ENCODE results near the gene RMRP.
A peak's percentile ranks its signal among the peaks of the same experiment; 100 is the strongest.

Gene RMRP

DNA sequence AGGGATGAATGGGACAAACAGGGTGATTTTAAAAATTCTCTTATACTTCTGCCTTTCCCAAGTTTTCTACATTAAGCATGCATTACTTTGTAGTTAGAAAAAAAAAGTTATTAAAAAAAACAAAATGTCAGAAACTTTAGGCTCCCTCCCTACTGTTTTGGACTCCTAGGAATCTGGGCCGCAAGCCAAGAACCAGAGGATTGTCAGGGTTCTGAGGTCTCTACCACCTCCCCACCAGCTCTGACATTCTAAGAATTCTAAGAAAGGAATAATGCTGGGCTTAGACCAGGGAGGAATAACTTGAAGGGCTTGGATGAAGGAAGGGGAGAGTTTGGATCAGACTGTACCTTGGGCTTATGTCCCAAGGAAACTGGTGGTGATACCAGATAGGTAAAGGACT is 8.2 kb upstream of the RMRP start:
- Histone ChIP-seq H3K27ac (ENCODE audit: low read depth in 2 of 2, low read length in 2 of 2) (no peak overlapping the region), H3K9me3 (ENCODE audit: control insufficient read depth in 2 of 2, low read length in 2 of 2) (no peaks in the 10 kb centered on the region), H3K9ac (ENCODE audit: low read depth in 1 of 2, low read length in 2 of 2) (no peak overlapping the region), H3K27me3 (ENCODE audit: control insufficient read depth in 2 of 2, insufficient read depth in 2 of 2, low read length in 2 of 2) (no peaks in the 10 kb centered on the region), H3K36me3 (ENCODE audit: control insufficient read depth in 2 of 2, insufficient read depth in 2 of 2, low read length in 2 of 2) (peaks cover 0 to 4% of the 10 kb centered on the region in 2 donors), H3K4me3 (ENCODE audit: low read length in 2 of 2) (no peak overlapping the region), H3K4me1 (ENCODE audit: control insufficient read depth in 2 of 2, insufficient read depth in 2 of 2, low read length in 2 of 2) (peaks cover 29 to 42% of the 10 kb centered on the region in 2 donors)

DNA sequence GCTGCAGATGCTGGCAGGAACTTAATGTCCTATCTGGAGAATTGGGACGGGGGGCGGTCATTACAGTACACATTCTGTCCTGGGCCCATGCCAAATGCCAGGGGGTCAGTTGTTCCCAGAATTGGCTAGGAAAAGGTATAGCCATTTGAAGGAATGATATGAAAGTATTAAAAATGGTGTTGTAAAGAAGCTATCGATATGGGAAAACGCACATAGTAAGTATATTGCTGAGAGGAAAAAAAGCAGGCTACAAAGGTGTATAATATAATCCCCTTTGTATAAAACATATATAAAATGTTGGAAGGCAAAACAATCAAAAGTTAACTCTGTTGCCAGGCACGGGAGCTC is 7.6 kb upstream of the RMRP start:
- H3K36me3 ChIP-seq (ENCODE audit: control insufficient read depth in 2 of 2, insufficient read depth in 2 of 2, low read length in 2 of 2): peaks cover 0 to 7% of the 10 kb centered on the region in 2 donors
- peak overlapping the region; percentile 80 to 91 for H3K9ac ChIP-seq (ENCODE audit: low read depth in 1 of 2, low read length in 2 of 2)
- no peaks in the 10 kb centered on the region for H3K27me3 ChIP-seq (ENCODE audit: control insufficient read depth in 2 of 2, insufficient read depth in 2 of 2, low read length in 2 of 2)
- no peaks in the 10 kb centered on the region for H3K9me3 ChIP-seq (ENCODE audit: control insufficient read depth in 2 of 2, low read length in 2 of 2)
- H3K4me1 ChIP-seq (ENCODE audit: control insufficient read depth in 2 of 2, insufficient read depth in 2 of 2, low read length in 2 of 2): peaks cover 35 to 48% of the 10 kb centered on the region in 2 donors
- H3K27ac ChIP-seq (ENCODE audit: low read depth in 2 of 2, low read length in 2 of 2): peak overlapping the region; percentile 60 to 79
- peak overlapping the region; percentile 75 to 77 for H3K4me3 ChIP-seq (ENCODE audit: low read length in 2 of 2)

DNA sequence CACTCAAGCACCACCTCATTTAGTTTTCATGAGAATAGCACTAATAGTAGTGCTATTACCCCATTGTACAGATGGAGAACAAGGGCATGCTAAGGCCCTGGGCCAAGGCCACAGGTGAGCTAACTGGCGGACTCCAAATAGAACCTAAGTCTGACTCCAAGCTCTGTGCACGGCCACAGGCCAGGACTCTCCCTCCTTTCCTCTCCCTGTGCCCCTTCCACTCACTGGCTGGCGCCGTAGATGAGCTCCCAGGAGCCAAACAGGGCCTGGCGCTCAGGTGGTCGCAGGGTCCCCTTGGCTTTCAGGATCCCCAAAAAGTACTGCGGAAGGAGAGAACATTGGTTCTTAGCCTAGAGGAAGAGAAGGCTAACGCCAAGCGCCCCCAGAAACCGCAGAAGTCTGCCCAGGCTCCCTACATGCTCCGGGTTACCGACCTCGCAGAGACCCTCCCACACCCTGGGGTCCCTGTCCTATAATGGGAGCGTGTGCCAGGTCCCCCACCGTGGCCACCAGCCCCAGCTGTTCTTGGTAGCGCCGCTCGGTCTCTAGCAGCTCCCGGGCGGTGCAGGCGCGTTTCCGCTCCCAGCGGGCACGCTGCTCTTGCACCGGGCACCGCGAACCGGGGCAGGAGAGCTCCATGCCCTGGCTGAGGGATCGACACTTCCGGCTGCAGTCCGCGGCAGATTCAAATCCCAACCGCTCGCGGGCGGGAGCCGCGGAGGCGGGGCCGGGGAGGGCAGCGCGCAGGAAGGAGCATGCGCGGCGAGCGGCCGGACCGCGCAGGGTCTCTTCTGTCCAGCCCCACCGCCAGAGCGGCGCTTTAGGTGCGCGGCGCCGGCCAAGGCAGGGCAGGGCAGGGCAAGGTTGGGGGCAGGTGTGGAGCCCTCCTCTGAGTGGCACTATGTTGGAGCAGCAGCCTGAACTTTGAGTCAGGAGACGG is 7.0 kb upstream of the RMRP start, which contains the start of gene ARHGEF39:
ARHGEF39 (minus strand) TSS at position 665 of the 940 bp plus-strand sequence; CDS start at position 639, 26 bp downstream.
- H3K4me1 ChIP-seq (ENCODE audit: control insufficient read depth in 2 of 2, insufficient read depth in 2 of 2, low read length in 2 of 2): peaks cover 37 to 48% of the 10 kb centered on the region in 2 donors

DNA sequence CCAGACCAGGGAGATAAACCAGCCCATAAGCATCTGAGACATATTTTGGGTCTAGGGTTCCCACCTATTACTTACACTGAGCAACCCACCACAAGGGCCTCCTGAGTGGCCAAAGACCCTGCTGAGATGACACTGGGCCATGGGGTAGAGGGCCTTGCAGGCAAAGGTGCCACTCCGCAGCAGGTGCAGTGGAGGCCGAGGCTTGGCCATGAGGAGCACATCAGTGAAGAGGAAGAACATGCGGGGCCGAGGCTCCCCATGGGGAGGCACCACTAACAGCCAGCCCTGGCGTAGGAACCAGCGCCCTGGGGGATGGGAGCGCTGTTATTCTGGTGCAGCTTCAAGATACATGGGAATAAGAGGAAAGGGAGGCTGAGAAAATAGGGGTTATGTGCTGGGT is 4.6 kb upstream of the RMRP start:
- H3K4me3 ChIP-seq (ENCODE audit: low read length in 2 of 2): no peak overlapping the region
- H3K27ac ChIP-seq (ENCODE audit: low read depth in 2 of 2, low read length in 2 of 2): peak overlapping the region; percentile 90 to 91
- H3K4me1 ChIP-seq (ENCODE audit: control insufficient read depth in 2 of 2, insufficient read depth in 2 of 2, low read length in 2 of 2): peaks cover 41 to 43% of the 10 kb centered on the region in 2 donors
- H3K9ac ChIP-seq (ENCODE audit: low read depth in 1 of 2, low read length in 2 of 2): no peak overlapping the region
- H3K9me3 ChIP-seq (ENCODE audit: control insufficient read depth in 2 of 2, low read length in 2 of 2): no peaks in the 10 kb centered on the region
- H3K36me3 ChIP-seq (ENCODE audit: control insufficient read depth in 2 of 2, insufficient read depth in 2 of 2, low read length in 2 of 2): peaks cover 0 to 13% of the 10 kb centered on the region in 2 donors
- no peaks in the 10 kb centered on the region for H3K27me3 ChIP-seq (ENCODE audit: control insufficient read depth in 2 of 2, insufficient read depth in 2 of 2, low read length in 2 of 2)

More for the DNA sequence above, 7.0 kb upstream of the RMRP start, which contains the start of gene ARHGEF39:
- peak within 1 kb of the TSS; percentile 80 to 91 for H3K9ac ChIP-seq (ENCODE audit: low read depth in 1 of 2, low read length in 2 of 2)
- H3K27ac ChIP-seq (ENCODE audit: low read depth in 2 of 2, low read length in 2 of 2): peak within 1 kb of the TSS; percentile 60 to 79
- no peaks in the 10 kb centered on the region for H3K27me3 ChIP-seq (ENCODE audit: control insufficient read depth in 2 of 2, insufficient read depth in 2 of 2, low read length in 2 of 2)
- no peaks in the 10 kb centered on the region for H3K9me3 ChIP-seq (ENCODE audit: control insufficient read depth in 2 of 2, low read length in 2 of 2)
- H3K36me3 ChIP-seq (ENCODE audit: control insufficient read depth in 2 of 2, insufficient read depth in 2 of 2, low read length in 2 of 2): peaks cover 0 to 13% of the 10 kb centered on the region in 2 donors
- peak within 1 kb of the TSS; percentile 75 to 77 for H3K4me3 ChIP-seq (ENCODE audit: low read length in 2 of 2)

DNA sequence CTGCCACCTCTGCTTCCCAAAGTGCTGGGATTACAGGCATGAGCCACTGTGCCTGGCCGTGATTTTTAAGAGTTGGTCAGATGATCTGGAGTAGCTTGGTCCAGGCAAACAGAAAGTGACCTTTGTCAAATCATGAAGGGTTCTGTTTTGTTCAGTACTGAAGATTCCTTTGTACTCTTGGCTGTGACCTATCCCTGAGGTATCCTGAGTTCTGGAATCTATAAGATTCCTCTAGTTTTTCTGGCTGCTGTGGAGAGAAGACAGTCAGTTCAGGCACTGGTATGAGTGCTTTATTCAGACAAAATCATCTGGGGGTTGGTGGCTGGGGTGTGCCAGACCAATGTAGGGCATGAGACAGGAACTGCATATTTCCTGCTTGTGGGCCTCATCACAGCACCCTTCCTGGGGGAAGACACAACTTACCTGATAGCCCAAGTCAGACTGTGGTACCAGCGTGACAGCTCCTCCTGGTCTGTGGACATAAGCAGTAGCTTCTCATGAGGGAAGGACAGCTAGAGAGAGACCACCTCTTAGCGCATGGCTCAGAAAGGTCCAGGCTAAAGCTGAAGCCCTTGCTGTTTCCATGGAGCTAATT is 4.0 kb upstream of the RMRP start:
- Histone ChIP-seq H3K4me1 (ENCODE audit: control insufficient read depth in 2 of 2, insufficient read depth in 2 of 2, low read length in 2 of 2) (peaks cover 45 to 46% of the 10 kb centered on the region in 2 donors), H3K4me3 (ENCODE audit: low read length in 2 of 2) (no peak overlapping the region), H3K36me3 (ENCODE audit: control insufficient read depth in 2 of 2, insufficient read depth in 2 of 2, low read length in 2 of 2) (peaks cover 0 to 13% of the 10 kb centered on the region in 2 donors), H3K27me3 (ENCODE audit: control insufficient read depth in 2 of 2, insufficient read depth in 2 of 2, low read length in 2 of 2) (no peaks in the 10 kb centered on the region), H3K9ac (ENCODE audit: low read depth in 1 of 2, low read length in 2 of 2) (peak overlapping the region in 1 of 2 donors; percentile 61), H3K27ac (ENCODE audit: low read depth in 2 of 2, low read length in 2 of 2) (peak overlapping the region; percentile 90 to 91), H3K9me3 (ENCODE audit: control insufficient read depth in 2 of 2, low read length in 2 of 2) (no peaks in the 10 kb centered on the region)

DNA sequence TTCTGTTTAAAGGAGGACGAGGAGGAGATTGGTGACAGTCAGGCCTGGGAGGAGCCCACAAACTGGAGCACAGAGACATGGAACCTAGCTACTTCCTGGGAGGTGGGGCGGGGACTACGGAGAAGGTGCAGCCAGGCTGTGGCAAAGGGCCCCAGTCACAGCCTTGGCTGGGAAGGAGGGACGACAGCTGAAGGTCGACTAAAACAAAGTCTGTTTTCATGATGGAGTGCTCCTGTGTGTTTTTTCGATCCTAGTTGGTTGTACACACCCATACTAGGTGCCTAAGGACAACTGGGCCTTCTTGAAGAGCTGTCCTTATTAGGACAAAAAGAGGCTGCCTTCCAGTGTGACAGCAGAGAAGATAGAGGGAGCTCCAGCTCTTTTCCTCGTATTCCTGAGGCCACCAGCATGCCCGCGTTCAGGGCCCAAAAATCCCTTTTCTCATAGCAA is 3.2 kb upstream of the RMRP start:
- Histone ChIP-seq H3K27ac (ENCODE audit: low read depth in 2 of 2, low read length in 2 of 2) (peak overlapping the region; percentile 90 to 91), H3K4me1 (ENCODE audit: control insufficient read depth in 2 of 2, insufficient read depth in 2 of 2, low read length in 2 of 2) (peaks cover 45 to 46% of the 10 kb centered on the region in 2 donors), H3K4me3 (ENCODE audit: low read length in 2 of 2) (no peak overlapping the region)

DNA sequence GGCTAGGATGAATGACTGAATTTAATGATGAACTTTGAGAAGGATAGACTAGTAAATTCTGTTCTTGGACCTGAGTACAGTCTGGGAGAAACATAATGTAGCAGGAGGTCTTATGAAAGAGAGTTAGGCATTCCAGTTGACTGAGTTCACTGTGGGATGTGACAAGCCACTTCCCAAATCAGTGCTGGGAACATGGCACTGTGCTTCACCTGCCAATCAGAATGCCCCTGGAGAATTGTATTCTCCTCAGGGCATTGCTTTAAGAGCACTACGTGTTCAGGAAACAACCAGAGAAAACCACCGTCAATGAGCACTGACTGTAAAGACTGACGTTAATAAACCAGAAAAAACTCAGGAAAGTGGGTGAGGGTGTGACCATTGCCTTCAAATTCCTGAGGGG is 1.5 kb upstream of the RMRP start:
- peak overlapping the region; percentile 91 to 94 for H3K4me3 ChIP-seq (ENCODE audit: low read length in 2 of 2)
- H3K9ac ChIP-seq (ENCODE audit: low read depth in 1 of 2, low read length in 2 of 2): peak overlapping the region; percentile 93 to 98
- H3K9me3 ChIP-seq (ENCODE audit: control insufficient read depth in 2 of 2, low read length in 2 of 2): no peaks in the 10 kb centered on the region
- peak overlapping the region; percentile 99 for H3K27ac ChIP-seq (ENCODE audit: low read depth in 2 of 2, low read length in 2 of 2)
- H3K36me3 ChIP-seq (ENCODE audit: control insufficient read depth in 2 of 2, insufficient read depth in 2 of 2, low read length in 2 of 2): peaks cover 0 to 13% of the 10 kb centered on the region in 2 donors
- no peaks in the 10 kb centered on the region for H3K27me3 ChIP-seq (ENCODE audit: control insufficient read depth in 2 of 2, insufficient read depth in 2 of 2, low read length in 2 of 2)
- H3K4me1 ChIP-seq (ENCODE audit: control insufficient read depth in 2 of 2, insufficient read depth in 2 of 2, low read length in 2 of 2): peaks cover 35 to 37% of the 10 kb centered on the region in 2 donors

More for the DNA sequence above, 3.2 kb upstream of the RMRP start:
- no peaks in the 10 kb centered on the region for H3K9me3 ChIP-seq (ENCODE audit: control insufficient read depth in 2 of 2, low read length in 2 of 2)
- H3K9ac ChIP-seq (ENCODE audit: low read depth in 1 of 2, low read length in 2 of 2): peak overlapping the region; percentile 28 to 61
- H3K36me3 ChIP-seq (ENCODE audit: control insufficient read depth in 2 of 2, insufficient read depth in 2 of 2, low read length in 2 of 2): peaks cover 0 to 13% of the 10 kb centered on the region in 2 donors
- no peaks in the 10 kb centered on the region for H3K27me3 ChIP-seq (ENCODE audit: control insufficient read depth in 2 of 2, insufficient read depth in 2 of 2, low read length in 2 of 2)

DNA sequence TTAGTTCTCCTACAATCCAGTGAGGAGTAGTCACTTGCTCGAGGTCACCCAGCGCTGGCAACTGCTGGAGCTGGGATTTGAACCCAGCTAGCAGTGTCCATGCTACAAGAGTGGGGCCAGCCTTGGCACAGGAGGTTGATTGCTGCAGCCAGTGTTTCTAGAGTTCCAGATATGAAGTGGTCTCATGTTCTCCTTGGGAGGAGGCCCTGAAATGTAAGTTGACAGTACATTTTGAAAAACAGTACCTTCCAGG is 1.1 kb upstream of the RMRP start:
- peak overlapping the region; percentile 99 for H3K27ac ChIP-seq (ENCODE audit: low read depth in 2 of 2, low read length in 2 of 2)
- no peaks in the 10 kb centered on the region for H3K27me3 ChIP-seq (ENCODE audit: control insufficient read depth in 2 of 2, insufficient read depth in 2 of 2, low read length in 2 of 2)
- H3K9me3 ChIP-seq (ENCODE audit: control insufficient read depth in 2 of 2, low read length in 2 of 2): no peaks in the 10 kb centered on the region
- peaks cover 0 to 13% of the 10 kb centered on the region in 2 donors for H3K36me3 ChIP-seq (ENCODE audit: control insufficient read depth in 2 of 2, insufficient read depth in 2 of 2, low read length in 2 of 2)
- H3K9ac ChIP-seq (ENCODE audit: low read depth in 1 of 2, low read length in 2 of 2): peak overlapping the region; percentile 93 to 98
- H3K4me1 ChIP-seq (ENCODE audit: control insufficient read depth in 2 of 2, insufficient read depth in 2 of 2, low read length in 2 of 2): peaks cover 33 to 35% of the 10 kb centered on the region in 2 donors
- H3K4me3 ChIP-seq (ENCODE audit: low read length in 2 of 2): peak overlapping the region; percentile 91 to 94

DNA sequence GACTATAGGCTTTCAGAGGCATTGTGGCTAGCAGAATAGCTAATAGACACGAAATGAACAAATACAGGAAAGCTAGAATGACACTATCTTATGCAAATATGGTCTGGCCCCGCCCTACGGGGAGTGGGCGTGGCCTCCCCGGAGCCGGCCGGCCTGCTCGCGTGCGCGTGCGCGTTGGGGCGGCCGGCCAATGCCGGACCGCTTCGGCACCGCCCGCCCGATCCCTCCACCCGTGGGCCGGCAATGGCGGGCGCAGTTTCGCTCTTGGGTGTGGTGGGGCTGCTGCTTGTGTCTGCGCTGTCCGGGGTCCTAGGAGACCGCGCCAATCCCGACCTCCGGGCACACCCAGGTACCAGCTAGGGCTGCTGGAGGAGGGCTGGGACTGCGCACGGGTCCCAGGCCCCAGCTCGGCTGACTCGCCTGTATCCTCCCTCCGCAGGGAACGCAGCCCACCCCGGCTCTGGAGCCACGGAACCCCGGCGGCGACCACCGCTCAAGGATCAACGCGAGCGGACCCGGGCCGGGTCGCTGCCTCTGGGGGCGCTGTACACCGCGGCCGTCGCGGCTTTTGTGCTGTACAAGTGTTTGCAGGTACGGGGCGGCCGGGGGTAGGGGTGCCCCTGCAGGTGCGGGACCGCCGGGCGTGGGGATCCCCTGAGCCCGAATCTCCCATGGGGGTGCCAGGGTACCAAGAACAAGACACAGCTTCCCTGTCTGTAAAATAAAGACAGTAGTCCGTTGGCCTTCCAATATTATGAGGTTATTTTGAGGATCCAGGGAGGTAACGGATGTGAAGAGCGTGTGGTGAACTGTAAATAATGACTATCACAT is 533 bp upstream of the RMRP start, which contains the start of gene CCDC107:
CCDC107 (plus strand) TSS at position 156 of the 831 bp plus-strand sequence; CDS start at position 244, 88 bp downstream.
- Histone ChIP-seq H3K4me3 (ENCODE audit: low read length in 2 of 2) (peak within 1 kb of the TSS; percentile 91 to 94), H3K27ac (ENCODE audit: low read depth in 2 of 2, low read length in 2 of 2) (peak within 1 kb of the TSS; percentile 99), H3K9ac (ENCODE audit: low read depth in 1 of 2, low read length in 2 of 2) (peak within 1 kb of the TSS; percentile 93 to 98), H3K9me3 (ENCODE audit: control insufficient read depth in 2 of 2, low read length in 2 of 2) (no peaks in the 10 kb centered on the region), H3K36me3 (ENCODE audit: control insufficient read depth in 2 of 2, insufficient read depth in 2 of 2, low read length in 2 of 2) (peaks cover 0 to 13% of the 10 kb centered on the region in 2 donors), H3K4me1 (ENCODE audit: control insufficient read depth in 2 of 2, insufficient read depth in 2 of 2, low read length in 2 of 2) (peaks cover 33 to 35% of the 10 kb centered on the region in 2 donors), H3K27me3 (ENCODE audit: control insufficient read depth in 2 of 2, insufficient read depth in 2 of 2, low read length in 2 of 2) (no peaks in the 10 kb centered on the region)

Measured in mucosa of rectum (tissue), 2 donors.